Measurements from ENCODE around the gene WDR37. TPM values are rescaled to one million over a fixed set of nuclear protein-coding genes. Genes with fewer than 3 reads are reported as not detected.

Gene WDR37, protein sequence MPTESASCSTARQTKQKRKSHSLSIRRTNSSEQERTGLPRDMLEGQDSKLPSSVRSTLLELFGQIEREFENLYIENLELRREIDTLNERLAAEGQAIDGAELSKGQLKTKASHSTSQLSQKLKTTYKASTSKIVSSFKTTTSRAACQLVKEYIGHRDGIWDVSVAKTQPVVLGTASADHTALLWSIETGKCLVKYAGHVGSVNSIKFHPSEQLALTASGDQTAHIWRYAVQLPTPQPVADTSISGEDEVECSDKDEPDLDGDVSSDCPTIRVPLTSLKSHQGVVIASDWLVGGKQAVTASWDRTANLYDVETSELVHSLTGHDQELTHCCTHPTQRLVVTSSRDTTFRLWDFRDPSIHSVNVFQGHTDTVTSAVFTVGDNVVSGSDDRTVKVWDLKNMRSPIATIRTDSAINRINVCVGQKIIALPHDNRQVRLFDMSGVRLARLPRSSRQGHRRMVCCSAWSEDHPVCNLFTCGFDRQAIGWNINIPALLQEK
- 14.8 and 17.8 TPM in 2 replicates for total RNA-seq

DNA sequence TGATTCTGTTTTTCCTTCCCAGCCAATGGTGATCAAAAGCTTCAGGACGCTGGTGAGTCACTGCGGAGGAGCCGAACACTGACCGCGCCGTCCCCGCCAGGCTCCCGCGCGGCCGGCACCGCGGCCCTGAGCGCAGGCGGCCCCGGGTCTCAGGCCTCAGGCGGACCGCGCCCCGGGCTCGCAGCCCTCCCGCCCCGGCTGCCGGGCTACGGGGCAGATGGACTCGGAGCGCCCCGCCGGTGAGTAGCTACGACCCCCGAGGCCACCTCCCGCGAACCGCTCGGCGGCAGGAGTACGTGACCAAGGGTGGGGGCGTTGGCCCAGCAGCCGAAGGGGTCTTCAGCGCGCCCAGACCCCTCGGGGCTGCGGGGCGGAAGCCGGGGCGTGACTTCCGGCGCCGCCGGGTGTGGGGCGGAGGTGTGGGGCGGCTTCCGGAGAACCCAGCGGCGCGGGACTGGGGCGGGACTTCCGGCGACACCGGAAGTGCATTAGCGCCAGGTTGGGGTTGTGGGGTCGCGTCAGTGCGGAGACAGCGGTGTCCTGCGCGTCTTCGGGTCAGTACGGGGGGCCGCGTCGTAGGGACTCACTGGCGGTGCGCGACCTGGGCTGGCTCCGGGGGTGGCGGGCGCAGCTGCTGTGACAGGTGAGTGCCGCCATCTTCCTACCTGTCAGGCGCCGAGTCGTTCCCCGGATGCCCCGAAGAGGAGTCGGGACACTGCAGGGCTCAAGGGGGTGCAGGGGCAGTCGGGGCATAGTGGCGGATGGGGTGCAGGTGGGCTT is at the start of gene WDR37:
Gene WDR37 (plus strand): TSS at position 60 of the 780 bp plus-strand sequence. CDS start 15,771 bp downstream, outside the sequence.

DNA sequence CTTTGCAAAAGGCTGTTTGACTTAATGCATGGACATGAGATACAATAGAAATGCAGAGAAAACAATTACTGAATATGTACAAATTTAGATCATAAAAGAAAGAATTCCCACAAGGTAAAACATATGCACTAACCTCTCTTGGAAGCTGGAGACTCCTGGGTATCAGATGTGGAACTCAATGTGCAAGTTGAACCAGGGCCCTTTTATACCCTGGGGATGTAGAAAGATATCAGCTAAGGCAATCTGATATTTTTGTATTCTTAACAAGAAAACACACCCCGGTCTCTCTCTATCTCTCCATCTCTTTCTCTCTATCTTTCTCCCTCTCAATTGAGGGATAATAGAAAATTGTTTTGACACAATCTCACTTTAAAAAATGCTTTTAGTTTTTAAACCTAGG is 30.5 kb upstream of the WDR37 start, which contains the start of gene IDI2:
Gene IDI2 (minus strand): TSS at position 177 of the 400 bp plus-strand sequence. CDS start 1,136 bp downstream, outside the sequence.

DNA sequence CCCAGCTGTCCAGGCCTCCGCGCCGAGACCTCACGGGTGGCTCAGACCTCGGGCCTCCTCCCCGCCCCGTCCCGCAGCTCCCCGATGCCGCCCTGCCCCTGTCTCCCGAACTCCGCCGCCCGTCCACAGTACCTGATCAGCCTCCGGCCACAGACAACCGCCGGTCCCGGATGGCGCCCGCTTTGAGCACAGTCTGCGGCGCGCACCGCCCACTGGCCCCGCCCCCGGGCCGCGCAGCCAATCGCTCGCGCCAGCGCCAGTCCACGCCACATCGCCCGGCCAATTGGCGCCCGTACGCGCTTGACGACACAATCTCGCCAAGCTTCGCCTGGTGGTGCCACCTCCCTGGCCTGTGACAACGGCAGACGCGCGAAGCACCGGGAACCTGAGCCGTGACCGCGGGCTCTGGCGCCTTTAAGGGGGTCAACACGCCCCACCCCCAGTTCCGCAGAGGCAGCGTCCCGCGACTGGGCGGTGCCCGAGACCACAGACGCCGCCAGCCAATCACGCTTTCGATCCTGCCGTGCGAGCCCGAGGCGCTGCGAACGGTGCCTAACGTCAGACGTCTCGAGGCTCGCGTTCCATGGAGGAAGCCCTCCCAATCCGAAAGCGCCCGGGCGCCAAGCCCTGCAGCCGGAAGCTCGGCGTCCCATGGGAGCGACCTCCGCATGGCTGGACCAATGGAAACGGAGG is 7.3 kb upstream of the WDR37 start, which contains the start of gene IDI1:
Gene IDI1 (minus strand): TSS at position 388 of the 693 bp plus-strand sequence. CDS start 116 bp downstream, at position 272.

Other genes with a start within 250 kb of the WDR37 start
- gene LARP4B, start 124.7 kb upstream of the WDR37 start, total RNA-seq: 33.8 and 40.6 TPM in 2 replicates
- gene GTPBP4, start 68.0 kb upstream of the WDR37 start, total RNA-seq: 25.0 and 38.0 TPM in 2 replicates
- gene IDI2, start 30.5 kb upstream of the WDR37 start, total RNA-seq: not detected in 2 replicates
- gene IDI1, start 7.3 kb upstream of the WDR37 start, total RNA-seq: 73.5 and 82.6 TPM in 2 replicates

Data from mammary microvascular endothelial cell (primary cell).